HS-27A (cell line): ENCODE data around the gene NECTIN1.

Source experiments
- DNase-seq: peaks from one replicate; pipeline ENCODE4 v3.0.0-alpha.2; 2012; ENCODE audit warnings: low read depth, missing footprints

The NECTIN1 gene

DNA sequence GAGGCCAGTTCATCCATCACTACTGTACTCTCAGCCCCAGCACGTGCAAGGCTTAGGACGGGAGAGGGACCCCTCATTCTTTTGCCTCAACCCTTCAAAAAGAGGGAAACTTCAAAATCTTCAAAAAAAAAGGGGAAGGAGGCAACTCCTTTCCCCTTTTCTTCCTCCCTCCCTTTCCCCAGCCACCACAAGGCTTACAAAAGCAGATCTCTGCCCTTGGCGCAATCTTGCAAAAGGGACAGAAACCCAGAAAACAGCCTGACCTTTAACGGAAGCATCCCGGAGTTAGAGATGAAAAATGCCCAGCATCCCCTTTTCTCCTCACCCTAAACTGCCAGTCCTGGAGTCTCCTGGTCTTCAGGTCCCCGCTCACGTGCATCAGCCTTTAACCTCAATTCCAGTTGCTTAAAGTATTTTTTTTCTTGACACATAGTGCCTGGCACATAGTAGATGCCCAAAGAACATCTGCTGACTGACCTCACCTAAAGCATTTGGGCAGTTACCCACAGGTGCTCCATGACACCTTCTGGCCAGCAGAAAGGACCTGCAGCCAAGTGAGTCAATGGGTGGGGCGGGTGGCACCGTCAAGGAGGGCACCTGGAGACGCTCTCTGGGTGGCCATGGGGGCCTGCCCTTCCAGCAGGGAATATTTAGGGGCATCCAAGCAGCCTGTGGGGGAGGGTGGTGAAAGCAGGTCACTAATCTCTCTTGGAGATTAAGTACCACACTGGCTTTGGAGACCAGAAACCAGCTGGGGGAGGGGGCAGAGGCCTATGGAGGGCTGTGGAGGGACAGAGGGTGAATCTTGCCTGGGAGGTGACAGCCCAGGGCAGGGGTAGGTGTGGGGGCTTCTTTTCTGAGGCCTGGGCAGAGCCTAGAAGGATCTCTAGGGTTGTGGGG lies 16.3 kb downstream of the NECTIN1 start:
- no peak for DNase-seq

DNA sequence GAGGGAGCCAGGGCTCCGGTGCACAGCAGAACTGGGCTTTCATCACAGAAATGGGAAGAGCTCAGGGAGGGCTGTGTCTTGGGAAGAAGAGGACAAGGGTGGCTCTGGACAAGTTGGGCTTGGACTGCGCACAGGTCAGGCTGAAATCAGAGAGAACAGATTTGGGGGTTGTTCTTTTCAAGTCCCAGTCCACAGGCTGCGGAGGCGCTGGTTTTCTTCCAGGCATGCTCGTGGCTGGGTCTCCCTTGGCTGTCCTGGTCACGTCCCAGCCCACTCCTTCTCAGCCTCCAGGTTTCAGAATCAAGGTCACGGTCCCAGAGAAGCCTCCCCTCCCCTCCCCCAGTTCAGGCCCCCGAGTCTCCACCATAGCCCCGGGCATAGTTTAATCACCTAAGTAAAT lies 17.0 kb downstream of the NECTIN1 start:
- DNase-seq, result no peak

DNA sequence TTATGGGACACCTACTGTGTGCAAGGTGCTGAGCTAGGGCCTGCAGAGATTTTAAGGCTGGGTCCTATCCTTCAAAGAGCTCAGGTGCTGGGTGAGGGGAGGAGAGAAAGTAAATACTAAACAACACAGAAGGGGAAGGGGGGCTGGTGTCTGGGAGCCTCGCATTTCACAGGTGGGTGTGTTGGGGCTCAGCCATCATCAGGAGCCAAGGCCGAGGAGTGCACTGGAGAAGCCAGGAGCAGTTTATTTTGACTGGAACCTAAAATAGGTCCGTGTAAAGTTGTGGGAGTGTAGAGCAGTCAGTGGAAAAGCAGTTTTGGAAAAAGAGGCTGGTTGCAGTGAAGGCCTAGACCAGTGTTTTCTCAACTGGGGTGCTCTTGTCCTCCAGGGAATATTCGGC lies 17.5 kb downstream of the NECTIN1 start:
- no peak for DNase-seq

DNA sequence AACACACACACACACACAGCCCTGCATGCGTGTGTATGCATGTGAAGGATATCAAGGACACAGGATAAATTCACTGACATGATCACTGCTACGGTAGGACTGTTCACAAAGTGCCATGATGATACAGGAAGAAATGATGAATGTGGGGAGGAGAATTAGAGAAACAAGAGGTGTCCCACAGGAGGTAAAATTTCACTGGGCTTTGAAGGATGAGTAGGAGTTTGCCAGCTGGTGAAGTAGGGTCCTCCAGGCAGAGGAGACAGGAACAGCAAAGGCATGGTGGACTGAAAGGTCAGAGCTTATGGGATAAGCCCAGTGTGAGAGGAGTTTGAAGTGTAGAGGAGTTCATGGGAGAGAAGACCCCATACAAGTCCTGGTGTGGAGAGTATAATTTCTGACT lies 18.6 kb downstream of the NECTIN1 start:
- no peak for DNase-seq

DNA sequence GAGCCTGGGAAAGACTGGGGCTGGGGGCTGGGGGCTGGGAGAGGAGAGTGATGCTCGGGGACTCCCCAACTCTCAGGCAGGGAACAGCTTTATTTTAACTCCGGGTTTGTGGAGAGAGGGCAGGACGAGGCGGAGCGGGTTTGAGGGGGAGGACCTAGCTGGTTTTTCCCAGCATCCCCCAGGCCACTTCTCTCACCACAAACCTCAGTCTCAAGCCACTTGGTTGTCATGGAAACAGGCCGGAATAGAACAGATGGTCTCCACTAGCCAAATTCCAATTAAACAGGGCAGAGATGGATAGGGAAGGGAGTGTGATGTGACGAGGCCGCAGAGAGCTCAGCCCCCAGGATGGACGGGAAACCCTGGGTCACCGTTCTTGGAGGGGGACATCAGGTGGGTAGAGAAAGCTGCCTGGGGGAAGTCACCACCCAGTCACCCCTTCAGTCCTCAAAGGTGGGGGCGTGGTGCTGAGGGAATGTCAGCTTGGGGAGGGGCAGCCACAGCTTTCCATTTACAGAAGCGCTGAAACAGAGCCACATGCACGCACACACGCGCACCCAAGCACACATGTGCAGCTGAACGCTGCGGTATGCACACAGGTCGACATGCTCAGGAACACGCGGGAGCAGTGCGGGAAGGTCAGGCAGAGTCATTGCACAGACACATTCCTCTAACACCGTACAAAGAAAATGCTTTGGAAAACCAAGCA lies 19.2 kb downstream of the NECTIN1 start:
- DNase-seq, result no peak

DNA sequence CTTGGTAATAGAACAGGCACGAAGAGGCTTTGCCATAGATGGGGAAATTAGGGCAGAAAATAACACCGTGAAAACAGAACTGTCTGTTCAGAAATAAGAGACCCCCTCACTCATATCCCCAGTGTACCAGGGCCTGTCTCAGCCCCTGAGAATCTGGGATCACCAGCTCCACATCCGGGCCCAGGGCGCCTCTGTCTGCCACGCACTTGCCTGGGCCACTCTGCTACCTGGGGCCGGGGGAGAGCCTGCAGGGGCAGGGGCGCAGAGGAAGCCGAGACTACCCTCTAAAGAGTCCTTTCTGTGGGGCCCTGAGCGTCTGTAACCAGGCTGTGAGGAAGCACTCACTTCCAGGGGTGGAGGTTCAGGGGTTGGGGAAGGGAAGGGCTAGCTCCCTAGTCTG lies 19.8 kb downstream of the NECTIN1 start:
- no peak for DNase-seq

DNA sequence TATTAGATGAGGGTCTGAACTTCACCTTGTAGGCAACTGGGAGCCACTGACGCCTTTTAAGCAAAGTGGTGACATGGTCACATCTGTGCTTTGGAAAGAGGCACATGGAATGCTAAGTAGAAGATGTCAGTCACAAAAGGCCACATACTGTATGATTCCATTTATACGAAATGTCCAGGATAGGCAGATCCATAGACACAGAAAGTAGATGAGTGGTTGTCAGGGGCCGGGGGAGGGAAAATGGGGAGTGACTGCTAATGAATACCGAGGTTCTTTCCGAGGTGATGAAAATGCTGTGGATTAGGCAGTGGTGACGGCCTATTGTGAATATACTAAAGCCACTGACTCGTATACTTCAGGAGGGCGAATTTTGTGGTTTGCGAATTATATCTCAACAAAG lies 20.6 kb downstream of the NECTIN1 start:
- no peak for DNase-seq

DNA sequence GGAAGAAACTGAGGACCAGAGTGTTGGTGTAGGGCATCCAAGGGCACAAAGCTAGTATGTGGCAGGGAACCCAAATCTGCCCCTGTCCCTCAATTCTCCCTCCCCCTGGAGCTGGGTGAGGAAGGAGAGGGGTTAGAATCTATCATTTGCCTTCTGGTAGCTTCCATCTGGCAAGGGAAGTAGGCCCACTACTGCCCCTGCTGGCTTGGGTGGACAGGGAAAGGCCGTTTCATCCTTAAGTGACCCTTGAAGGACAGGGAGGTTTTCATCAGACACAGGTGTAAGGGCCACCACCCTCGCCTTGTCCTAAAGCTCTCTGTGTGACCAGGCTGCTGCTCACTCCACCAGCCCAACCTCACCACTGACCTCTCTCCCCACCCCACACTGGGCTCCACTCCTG lies 22.1 kb downstream of the NECTIN1 start:
- DNase-seq, result no peak

DNA sequence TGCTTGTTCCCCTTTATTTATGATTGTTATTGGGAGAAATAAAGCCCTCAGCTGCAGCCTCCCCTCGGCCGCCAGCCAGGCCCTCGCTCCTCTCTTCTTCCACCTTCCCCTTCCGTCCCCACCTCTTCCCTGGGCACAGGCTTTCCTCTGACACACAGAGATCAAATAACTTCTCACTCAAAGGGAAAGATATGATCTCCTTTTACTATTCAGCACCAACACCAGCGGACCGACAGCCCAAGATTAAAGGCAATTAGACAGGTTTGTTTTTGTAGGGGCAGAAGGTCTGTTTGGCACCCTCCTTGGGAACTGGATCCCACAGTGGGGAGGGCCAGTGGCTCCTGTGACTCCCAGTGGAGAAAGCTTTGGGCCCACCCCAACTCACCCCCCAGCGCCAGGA lies 23.0 kb downstream of the NECTIN1 start:
- DNase-seq, result no peak

DNA sequence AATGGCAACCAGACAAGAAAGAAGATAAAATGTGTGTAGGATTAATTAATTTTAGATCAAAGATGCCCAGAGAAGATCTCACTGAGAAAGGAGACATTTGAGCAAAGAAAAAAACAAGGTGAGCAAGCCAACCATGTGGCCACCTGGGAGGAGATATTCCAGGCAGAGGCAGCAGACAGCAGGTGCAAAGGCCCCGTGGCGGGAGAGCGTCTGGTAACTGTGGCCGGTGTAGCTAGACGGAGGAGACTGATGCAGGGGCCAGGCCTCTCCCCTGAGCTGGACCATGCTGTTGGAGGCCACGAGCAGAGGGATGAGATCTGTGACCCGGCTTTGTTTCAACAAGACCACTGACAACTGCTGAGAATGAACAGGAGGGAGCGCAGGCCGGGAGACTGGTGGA lies 23.6 kb downstream of the NECTIN1 start:
- DNase-seq, result no peak

DNA sequence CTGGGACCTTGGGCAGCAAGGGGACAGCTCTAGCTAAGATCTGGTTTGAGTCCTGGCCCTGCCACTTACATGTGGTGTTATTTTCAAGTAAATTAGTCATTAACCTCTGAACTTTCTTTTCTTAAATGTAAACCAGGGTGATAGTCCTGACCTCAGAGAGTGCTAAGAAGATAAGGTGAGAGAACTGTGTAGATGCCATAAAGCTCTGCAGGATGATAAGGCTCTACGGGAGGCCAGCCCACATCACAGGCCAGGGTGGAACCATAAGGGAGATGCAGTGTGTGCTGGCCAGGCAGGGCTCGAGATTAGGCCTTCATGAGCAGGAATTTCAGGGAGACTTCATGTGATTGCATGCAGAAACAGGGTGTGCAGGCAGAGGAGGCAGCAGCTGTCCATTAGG lies 24.2 kb downstream of the NECTIN1 start:
- no peak for DNase-seq

DNA sequence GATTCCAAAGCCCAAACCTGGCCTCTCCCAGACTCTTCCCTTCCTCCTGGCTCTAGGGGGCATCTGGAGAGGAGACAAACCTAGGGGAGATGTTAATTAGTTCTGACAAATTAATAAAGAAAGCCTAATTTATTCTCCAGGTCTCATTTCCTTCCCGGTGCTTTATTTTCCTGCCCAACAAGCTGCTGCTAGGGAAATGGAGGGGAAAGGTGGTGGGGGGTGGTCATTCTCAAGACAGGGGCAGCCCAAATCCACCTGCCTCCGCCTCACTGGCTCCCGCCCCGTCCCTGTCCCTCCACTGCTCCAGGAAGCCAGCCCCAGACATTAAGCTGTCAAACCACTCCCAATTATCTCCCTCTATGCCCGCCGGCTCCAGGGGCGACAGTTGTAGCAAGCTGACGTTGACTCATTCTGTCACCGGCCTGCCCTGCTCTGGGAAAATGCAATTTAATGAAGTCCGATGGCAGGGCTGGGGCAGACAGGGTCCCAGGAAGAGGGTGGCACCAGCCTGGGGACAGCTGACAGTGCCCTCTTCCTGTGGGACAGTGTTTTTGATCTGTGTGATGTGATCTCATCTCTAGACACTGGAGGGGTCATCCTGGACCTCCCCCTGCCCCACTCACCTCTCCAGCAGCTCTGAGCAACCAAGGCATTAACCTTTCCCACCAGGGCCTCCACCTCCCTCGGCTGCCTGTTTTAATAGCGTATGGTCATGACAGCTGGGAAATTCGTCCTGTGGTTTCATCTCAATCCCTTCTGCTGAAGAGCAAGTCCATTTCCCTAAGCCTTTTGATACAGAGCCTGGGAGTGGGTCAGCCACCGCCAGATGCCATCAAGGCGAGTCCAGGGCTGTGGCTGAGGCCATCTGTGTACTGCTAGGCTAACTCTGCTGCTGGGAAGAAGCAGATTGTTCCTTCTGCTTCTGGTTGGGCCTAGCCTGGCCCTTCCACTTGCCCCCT lies 27.1 kb downstream of the NECTIN1 start:
- DNase-seq, result no peak

DNA sequence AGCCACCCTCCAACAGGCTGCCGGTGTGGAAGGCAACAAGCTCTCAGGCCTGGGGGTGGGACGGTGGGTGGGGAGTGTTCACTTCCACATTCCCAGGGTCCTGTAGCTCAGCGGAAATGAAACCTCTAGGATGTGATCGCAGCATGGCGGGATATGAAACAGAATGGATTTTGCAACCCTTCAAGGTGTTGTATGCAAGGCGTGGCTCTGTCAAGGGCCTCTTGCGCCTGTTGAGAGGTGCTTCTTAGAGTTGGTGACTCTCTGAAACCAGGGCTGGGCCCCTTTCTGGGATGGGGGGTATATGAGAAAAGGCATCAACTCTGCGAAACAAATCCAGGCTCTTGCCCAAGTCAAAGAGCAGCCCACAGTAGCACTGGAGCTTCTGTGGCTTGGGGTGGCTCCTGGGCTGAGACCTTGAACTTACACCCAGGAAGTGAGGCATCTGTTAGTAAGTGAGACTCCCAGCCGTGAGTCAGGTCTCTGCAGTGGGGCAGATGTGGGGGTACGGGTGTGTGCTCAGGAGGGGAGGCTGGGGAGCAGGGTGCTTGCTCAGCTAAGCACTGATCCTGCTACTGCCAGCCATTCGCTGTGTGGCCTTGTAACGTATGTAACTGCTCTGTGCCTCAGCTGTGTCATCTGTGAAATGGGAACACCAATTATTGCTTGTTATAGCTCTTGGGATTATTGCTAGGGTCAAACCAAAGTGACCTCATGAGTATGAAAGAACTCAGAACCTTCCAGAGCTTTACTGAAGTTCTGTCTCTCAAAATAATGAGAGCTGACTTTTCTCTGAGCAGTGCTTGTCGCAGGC lies 28.3 kb downstream of the NECTIN1 start:
- no peak for DNase-seq

DNA sequence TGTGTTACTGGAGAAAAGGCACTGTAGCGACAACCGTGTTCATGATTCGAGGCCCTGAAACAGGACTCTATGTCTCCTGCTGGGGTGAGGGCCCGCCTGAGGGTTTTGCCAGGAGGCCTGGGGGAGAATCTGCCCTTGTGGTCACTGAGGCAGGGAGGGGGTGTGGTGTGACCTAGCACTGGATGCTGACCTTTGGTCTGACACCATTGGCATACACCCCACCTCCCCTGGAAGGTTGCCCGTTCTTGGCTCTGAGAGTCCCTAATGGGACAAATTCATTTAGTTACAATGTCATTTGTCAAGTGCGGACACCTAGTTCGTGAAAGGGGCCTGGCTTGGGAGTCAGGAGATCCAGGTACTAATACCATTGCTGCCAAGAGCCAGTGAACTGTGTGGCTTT lies 29.0 kb downstream of the NECTIN1 start:
- DNase-seq, result no peak

DNA sequence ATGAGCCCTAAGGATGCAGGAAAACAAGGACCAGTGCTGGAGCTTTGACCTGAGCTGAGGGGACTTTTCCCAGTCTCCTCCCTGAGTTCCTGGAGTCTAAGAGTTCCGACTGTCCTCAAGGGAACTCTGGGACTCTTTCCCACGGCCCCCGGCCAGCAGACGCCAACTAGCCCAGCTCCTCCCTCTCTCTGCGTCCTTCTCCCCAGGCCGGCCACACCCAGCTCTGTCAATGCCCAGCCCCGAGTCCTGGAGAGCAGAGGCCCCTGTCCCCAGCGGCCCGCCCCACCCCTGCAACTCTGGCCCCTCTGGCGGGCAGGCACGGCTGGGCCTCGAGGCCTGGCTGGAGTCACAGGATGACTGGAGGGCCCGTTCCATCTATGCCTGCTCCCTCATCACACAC lies 29.8 kb downstream of the NECTIN1 start:
- no peak for DNase-seq

DNA sequence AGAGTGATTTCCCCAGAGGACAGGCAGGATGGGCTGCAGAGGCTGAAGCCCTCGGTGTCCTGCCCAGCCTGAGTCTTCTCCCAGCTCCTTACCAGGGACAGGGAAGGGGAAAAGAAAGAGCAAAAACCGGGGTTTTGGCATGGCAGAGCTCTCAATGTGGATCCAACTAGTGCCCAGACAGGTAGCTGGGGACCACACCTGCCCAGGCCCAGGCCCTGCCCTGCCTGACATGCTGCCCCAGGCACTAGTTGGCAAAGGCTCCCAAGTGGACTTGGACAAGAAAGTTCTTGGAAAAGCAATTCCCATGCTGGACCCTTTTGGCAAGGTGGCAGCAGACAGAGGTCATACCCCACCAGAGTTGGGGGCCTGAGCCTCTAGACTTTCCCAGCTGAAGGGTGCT lies 31.1 kb downstream of the NECTIN1 start:
- DNase-seq, result no peak

DNA sequence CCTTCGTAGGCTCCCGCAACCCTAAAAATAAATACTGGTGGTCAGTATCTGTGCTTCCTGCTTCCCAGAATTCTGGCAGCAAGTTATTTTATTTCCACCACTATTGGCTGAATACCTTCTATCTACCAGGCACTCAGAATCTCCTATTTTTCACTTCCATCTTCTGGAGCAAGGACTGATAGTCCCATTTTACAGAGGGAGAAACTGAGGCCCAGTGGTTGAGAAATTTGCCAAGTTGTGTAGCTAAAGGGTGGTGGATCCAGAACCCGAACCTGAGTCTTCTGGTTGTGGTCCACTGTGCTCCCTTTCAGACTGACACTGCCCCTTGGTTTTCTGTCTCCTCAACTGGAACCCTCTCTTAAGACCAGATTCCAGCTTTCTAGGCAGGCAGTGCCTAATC lies 31.6 kb downstream of the NECTIN1 start:
- DNase-seq, result no peak

DNA sequence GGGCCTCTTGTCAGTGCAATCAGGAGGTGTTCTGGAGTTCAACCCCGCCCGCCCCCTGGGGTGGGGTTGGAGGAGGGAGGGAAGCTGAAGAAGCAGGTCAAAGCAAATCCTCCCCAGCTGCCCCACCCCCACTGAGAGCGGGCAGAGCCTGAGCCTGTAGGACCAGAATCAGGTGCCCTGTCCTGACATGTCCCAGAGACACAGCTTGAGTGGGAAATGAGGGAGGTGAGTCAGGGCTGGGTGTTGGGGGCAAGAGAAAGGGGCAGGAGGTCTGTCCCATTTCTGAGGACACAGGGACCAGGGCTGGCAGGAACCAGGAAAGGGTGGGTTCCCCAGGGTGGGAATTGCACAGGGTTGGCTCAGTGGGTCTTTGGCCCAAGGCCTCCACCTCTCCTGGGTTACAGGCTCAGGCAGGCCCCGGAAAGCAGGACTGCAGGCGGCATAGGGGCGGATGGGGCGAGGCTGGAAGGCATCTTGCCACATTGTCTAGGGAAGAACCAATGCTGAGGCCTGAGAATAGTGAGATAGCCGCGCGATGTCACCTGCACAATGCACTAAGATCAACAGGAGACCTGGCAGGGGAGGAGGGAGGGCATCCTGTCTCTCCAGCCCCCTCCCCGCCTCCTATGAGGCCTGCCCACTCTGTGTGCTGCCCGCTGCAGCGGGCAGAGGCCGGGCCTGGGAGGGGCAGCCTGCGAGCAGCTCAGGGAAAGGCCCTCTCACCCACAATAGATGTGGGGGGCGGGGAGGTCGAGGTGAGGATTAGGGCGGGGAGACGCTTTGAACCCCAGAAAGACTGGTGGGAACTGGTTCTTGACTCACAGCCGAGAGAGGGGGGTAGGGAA lies 32.4 kb downstream of the NECTIN1 start:
- DNase-seq, result no peak

DNA sequence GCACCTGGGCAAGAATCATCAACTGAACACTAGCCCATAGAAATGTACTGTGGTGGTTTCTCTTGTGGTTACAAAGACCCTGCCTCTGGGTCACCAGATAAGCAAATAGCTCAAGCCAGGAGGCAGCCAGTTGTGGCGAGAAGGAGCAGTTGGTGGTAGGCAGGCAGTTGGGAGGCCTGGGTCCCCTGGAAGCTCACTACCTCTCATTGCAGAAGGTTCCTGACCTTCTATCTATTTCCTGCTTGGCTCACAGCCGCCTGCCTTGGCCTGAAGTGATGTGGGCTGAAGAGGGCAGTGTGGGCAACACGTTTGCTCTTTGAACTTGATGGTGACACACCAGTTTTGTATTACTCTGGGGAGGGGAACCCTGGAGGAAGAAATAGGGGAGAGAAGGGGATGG lies 34.7 kb downstream of the NECTIN1 start:
- no peak for DNase-seq

DNA sequence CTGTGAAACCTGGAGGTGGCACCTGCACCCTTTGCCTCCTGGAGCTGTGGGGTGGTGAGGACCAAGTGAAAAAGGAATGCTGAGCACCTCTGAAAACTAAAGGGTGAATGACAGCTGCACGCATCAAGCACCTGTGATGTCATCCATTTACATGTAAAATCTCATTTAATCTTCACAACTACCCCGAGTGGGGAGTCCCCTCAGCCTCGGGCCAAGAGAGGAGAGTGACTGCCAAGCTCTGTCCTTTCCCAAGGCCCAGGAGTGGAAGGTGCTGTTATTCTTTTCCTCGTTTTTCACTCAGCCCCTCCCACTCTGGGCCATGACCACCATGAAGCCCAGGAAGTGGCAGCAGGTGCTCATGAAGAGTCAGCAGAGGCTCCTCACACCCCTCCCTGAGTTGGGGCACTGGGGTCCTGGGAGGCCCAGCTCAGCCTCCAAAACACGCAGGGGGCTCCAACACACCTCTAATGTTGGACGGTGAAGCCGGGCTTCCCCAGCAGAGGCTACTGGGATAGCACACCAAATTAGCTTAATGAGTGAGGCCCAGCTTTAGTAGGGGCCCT lies 35.7 kb downstream of the NECTIN1 start:
- DNase-seq, result no peak

DNA sequence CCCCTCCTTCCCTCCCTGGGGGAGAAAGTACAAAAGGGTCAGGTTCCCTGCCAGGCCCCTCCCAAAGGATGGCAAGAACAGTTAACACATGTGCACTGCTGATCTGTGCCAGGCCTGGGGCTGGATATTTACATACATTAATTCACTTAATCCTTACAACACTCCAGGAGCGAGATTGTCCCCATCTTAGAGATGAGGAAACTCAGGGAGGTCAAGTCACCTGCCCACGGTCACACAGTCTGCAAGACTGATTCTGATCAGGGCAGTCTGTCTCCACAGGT lies 36.5 kb downstream of the NECTIN1 start:
- no peak for DNase-seq
